ENCODE data around the gene SULF2.
"Not testable (repeated sequence)": the region's sequence is repeated elsewhere in the genome, so short reads cannot be mapped to it uniquely, and the experiment has no call there.

Gene SULF2

GRCh38 chr20:47794264-47794663 lies 9.0 kb upstream of the SULF2 start:
- not testable (repeated sequence) for H3K9me3 ChIP-seq (ENCODE audit: control insufficient read depth in 2 of 2, low read length in 2 of 2); H3K36me3 ChIP-seq (ENCODE audit: control insufficient read depth in 2 of 2, insufficient read depth in 2 of 2, low read length in 2 of 2); H3K27me3 ChIP-seq (ENCODE audit: control insufficient read depth in 2 of 2, insufficient read depth in 2 of 2, low read length in 2 of 2); H3K4me3 ChIP-seq (ENCODE audit: low read length in 2 of 2); H3K4me1 ChIP-seq (ENCODE audit: control insufficient read depth in 2 of 2, insufficient read depth in 2 of 2, low read length in 2 of 2); H3K27ac ChIP-seq (ENCODE audit: low read depth in 2 of 2, low read length in 2 of 2); H3K9ac ChIP-seq (ENCODE audit: low read depth in 1 of 2, low read length in 2 of 2)

- Histone ChIP-seq H3K9me3 (ENCODE audit: control insufficient read depth in 2 of 2, low read length in 2 of 2) (no peaks in the 10 kb centered on the region), H3K27ac (ENCODE audit: low read depth in 2 of 2, low read length in 2 of 2) (no peak overlapping the region), H3K4me1 (ENCODE audit: control insufficient read depth in 2 of 2, insufficient read depth in 2 of 2, low read length in 2 of 2) (peaks cover 0 to 5% of the 10 kb centered on the region in 2 donors), H3K36me3 (ENCODE audit: control insufficient read depth in 2 of 2, insufficient read depth in 2 of 2, low read length in 2 of 2) (no peaks in the 10 kb centered on the region), H3K9ac (ENCODE audit: low read depth in 1 of 2, low read length in 2 of 2) (no peak overlapping the region), H3K27me3 (ENCODE audit: control insufficient read depth in 2 of 2, insufficient read depth in 2 of 2, low read length in 2 of 2) (no peaks in the 10 kb centered on the region), H3K4me3 (ENCODE audit: low read length in 2 of 2) (no peak overlapping the region)
These were observed 6.8 kb upstream of the SULF2 start for GRCh38 chr20:47792021-47792618.

DNA sequence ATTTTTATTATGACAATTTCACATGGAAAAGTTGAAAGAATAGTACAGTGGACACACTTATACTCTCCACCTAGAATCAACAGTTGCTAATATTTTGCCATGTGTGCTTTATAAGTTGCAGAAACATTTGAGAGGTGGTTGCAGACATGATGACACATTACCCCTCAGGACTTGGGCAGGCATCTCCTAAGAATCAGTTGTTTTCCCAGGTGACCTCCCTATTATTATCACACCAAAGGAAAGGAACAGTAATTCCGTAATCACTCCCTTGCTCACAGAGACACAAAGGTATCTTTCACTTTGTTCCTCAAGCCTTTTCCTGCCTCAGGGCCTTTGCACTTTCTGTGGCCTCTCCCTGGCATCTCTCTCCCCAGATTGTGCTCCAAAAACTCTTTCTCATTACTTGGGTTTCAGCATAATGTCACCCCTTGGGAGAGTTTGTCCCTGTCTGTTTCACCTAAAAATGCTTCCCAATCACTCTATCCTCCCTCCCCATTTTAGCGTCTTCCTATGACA lies 5.9 kb upstream of the SULF2 start:
- Histone ChIP-seq H3K4me1 (ENCODE audit: control insufficient read depth in 2 of 2, insufficient read depth in 2 of 2, low read length in 2 of 2) (peaks cover 4 to 10% of the 10 kb centered on the region in 2 donors), H3K9me3 (ENCODE audit: control insufficient read depth in 2 of 2, low read length in 2 of 2) (no peaks in the 10 kb centered on the region), H3K27me3 (ENCODE audit: control insufficient read depth in 2 of 2, insufficient read depth in 2 of 2, low read length in 2 of 2) (no peaks in the 10 kb centered on the region), H3K4me3 (ENCODE audit: low read length in 2 of 2) (no peak overlapping the region), H3K36me3 (ENCODE audit: control insufficient read depth in 2 of 2, insufficient read depth in 2 of 2, low read length in 2 of 2) (no peaks in the 10 kb centered on the region), H3K9ac (ENCODE audit: low read depth in 1 of 2, low read length in 2 of 2) (no peak overlapping the region), H3K27ac (ENCODE audit: low read depth in 2 of 2, low read length in 2 of 2) (no peak overlapping the region)

DNA sequence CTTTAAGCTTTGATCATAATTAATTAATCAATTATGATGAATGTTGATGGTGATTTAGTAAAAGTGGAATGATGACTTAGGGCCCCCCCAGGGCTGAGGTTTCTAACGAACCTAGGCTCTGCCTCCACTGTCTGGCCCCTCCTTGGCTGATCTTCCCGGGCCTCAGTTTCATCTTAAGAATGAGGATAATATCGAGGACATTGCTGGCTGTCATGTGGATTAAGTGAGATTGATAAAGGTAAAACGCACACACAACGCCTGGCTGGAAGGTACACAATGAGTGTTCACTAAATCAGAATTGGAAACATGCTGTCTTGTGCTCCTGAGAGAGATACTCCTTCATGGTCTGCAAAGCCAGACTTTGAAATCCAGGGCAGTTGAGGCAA lies 5.3 kb upstream of the SULF2 start:
- Histone ChIP-seq H3K36me3 (ENCODE audit: control insufficient read depth in 2 of 2, insufficient read depth in 2 of 2, low read length in 2 of 2) (no peaks in the 10 kb centered on the region), H3K9me3 (ENCODE audit: control insufficient read depth in 2 of 2, low read length in 2 of 2) (no peaks in the 10 kb centered on the region), H3K27me3 (ENCODE audit: control insufficient read depth in 2 of 2, insufficient read depth in 2 of 2, low read length in 2 of 2) (no peaks in the 10 kb centered on the region), H3K27ac (ENCODE audit: low read depth in 2 of 2, low read length in 2 of 2) (no peak overlapping the region), H3K9ac (ENCODE audit: low read depth in 1 of 2, low read length in 2 of 2) (no peak overlapping the region), H3K4me3 (ENCODE audit: low read length in 2 of 2) (no peak overlapping the region), H3K4me1 (ENCODE audit: control insufficient read depth in 2 of 2, insufficient read depth in 2 of 2, low read length in 2 of 2) (peaks cover 7 to 14% of the 10 kb centered on the region in 2 donors)

DNA sequence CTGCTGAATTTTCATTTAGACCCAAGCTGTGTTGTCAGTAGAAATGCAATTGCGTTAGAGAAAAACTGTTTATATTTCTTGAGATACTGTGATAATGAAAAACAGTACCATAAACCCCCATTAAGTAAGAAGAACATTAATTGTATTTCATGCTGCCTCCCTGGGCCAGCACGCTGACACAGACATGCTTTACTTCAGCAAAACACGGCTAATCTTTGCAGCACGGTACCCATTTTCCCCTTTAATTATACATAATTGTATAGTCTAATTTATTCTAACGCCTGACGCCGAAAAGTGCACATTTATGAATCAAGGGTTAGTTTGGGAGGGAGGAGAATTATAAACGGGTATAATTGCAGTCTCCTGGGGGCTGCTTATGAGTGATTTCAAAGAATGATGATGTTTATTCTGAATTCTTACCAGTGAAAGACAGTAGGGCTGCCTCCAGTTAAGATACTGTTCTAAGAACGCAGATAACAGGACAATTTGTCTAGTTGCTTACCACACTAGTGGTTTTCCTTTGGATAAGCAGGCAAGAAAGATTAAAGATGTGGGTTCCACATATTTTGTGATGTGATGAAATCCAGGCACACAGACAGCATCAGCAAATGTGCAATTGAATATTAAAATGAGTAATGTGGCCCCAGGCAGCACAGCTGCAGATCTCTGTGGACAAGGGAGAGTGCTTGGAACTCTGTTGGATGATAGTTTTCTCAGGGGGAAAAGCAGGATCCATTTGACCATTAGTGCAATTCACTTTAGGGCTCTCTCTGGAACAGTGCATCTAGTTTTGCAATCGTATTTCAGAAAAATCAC lies 4.7 kb upstream of the SULF2 start:
- Histone ChIP-seq H3K27ac (ENCODE audit: low read depth in 2 of 2, low read length in 2 of 2) (no peak overlapping the region), H3K27me3 (ENCODE audit: control insufficient read depth in 2 of 2, insufficient read depth in 2 of 2, low read length in 2 of 2) (no peaks in the 10 kb centered on the region), H3K9ac (ENCODE audit: low read depth in 1 of 2, low read length in 2 of 2) (no peak overlapping the region), H3K9me3 (ENCODE audit: control insufficient read depth in 2 of 2, low read length in 2 of 2) (no peaks in the 10 kb centered on the region), H3K36me3 (ENCODE audit: control insufficient read depth in 2 of 2, insufficient read depth in 2 of 2, low read length in 2 of 2) (no peaks in the 10 kb centered on the region), H3K4me1 (ENCODE audit: control insufficient read depth in 2 of 2, insufficient read depth in 2 of 2, low read length in 2 of 2) (peaks cover 7 to 14% of the 10 kb centered on the region in 2 donors), H3K4me3 (ENCODE audit: low read length in 2 of 2) (no peak overlapping the region)

DNA sequence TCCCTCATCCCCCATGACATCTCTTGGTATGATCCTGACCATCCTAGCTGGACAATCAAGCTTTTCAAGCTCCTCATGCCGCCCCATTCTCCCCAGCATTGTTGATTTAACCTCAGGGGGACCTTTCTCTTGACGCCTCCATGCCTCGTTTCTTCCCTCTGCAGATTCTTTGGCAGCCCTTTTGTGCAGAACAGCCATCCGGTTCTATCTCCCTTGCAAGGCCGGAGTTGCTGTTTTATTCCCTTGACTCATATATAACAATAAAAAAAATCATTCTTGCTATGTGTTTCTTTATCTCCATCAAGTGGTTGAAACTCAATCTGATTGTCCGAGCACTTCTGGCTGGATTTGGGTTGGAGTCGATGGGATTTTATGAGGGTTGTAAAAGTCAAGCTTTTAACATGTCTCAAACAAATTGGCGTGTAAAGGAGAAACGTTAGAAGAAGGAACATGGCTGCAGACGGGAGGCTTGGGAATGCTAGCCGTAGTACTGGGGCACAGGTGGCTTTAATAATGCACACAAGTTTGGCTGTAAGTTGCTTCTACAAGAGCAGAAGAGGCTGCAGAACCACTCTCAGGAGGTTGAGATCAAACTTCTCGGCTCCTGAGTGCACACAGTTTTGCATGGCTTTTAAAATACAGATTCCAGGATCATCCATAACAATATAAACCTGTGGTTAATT lies 3.9 kb upstream of the SULF2 start:
- Histone ChIP-seq H3K4me1 (ENCODE audit: control insufficient read depth in 2 of 2, insufficient read depth in 2 of 2, low read length in 2 of 2) (peaks cover 12 to 17% of the 10 kb centered on the region in 2 donors), H3K27me3 (ENCODE audit: control insufficient read depth in 2 of 2, insufficient read depth in 2 of 2, low read length in 2 of 2) (no peaks in the 10 kb centered on the region), H3K9ac (ENCODE audit: low read depth in 1 of 2, low read length in 2 of 2) (no peak overlapping the region), H3K4me3 (ENCODE audit: low read length in 2 of 2) (no peak overlapping the region), H3K36me3 (ENCODE audit: control insufficient read depth in 2 of 2, insufficient read depth in 2 of 2, low read length in 2 of 2) (no peaks in the 10 kb centered on the region), H3K9me3 (ENCODE audit: control insufficient read depth in 2 of 2, low read length in 2 of 2) (no peaks in the 10 kb centered on the region), H3K27ac (ENCODE audit: low read depth in 2 of 2, low read length in 2 of 2) (no peak overlapping the region)

- no peak overlapping the region for H3K9ac ChIP-seq (ENCODE audit: low read depth in 1 of 2, low read length in 2 of 2)
- no peak overlapping the region for H3K4me3 ChIP-seq (ENCODE audit: low read length in 2 of 2)
- no peaks in the 10 kb centered on the region for H3K9me3 ChIP-seq (ENCODE audit: control insufficient read depth in 2 of 2, low read length in 2 of 2)
- H3K4me1 ChIP-seq (ENCODE audit: control insufficient read depth in 2 of 2, insufficient read depth in 2 of 2, low read length in 2 of 2) = peaks cover 17 to 22% of the 10 kb centered on the region in 2 donors
- no peak overlapping the region for H3K27ac ChIP-seq (ENCODE audit: low read depth in 2 of 2, low read length in 2 of 2)
- no peaks in the 10 kb centered on the region for H3K27me3 ChIP-seq (ENCODE audit: control insufficient read depth in 2 of 2, insufficient read depth in 2 of 2, low read length in 2 of 2)
- no peaks in the 10 kb centered on the region for H3K36me3 ChIP-seq (ENCODE audit: control insufficient read depth in 2 of 2, insufficient read depth in 2 of 2, low read length in 2 of 2)
These were observed 3.4 kb upstream of the SULF2 start for GRCh38 chr20:47788741-47789080.

GRCh38 chr20:47786765-47787107 lies 1.5 kb upstream of the SULF2 start:
- H3K36me3 ChIP-seq (ENCODE audit: control insufficient read depth in 2 of 2, insufficient read depth in 2 of 2, low read length in 2 of 2) = no peaks in the 10 kb centered on the region
- peak overlapping the region; percentile 81 to 86 for H3K27ac ChIP-seq (ENCODE audit: low read depth in 2 of 2, low read length in 2 of 2)
- no peaks in the 10 kb centered on the region for H3K27me3 ChIP-seq (ENCODE audit: control insufficient read depth in 2 of 2, insufficient read depth in 2 of 2, low read length in 2 of 2)
- H3K4me1 ChIP-seq (ENCODE audit: control insufficient read depth in 2 of 2, insufficient read depth in 2 of 2, low read length in 2 of 2) = peaks cover 20 to 24% of the 10 kb centered on the region in 2 donors
- peak overlapping the region in 1 of 2 donors; percentile 71 for H3K9ac ChIP-seq (ENCODE audit: low read depth in 1 of 2, low read length in 2 of 2)
- no peaks in the 10 kb centered on the region for H3K9me3 ChIP-seq (ENCODE audit: control insufficient read depth in 2 of 2, low read length in 2 of 2)
- H3K4me3 ChIP-seq (ENCODE audit: low read length in 2 of 2) = peak overlapping the region; percentile 75 to 81

GRCh38 chr20:47785854-47786764 lies 828 bp upstream of the SULF2 start:
- Histone ChIP-seq H3K27me3 (ENCODE audit: control insufficient read depth in 2 of 2, insufficient read depth in 2 of 2, low read length in 2 of 2) (no peaks in the 10 kb centered on the region), H3K27ac (ENCODE audit: low read depth in 2 of 2, low read length in 2 of 2) (peak overlapping the region; percentile 81 to 86), H3K9ac (ENCODE audit: low read depth in 1 of 2, low read length in 2 of 2) (peak overlapping the region; percentile 47 to 71), H3K4me1 (ENCODE audit: control insufficient read depth in 2 of 2, insufficient read depth in 2 of 2, low read length in 2 of 2) (peaks cover 20 to 24% of the 10 kb centered on the region in 2 donors), H3K36me3 (ENCODE audit: control insufficient read depth in 2 of 2, insufficient read depth in 2 of 2, low read length in 2 of 2) (no peaks in the 10 kb centered on the region), H3K4me3 (ENCODE audit: low read length in 2 of 2) (peak overlapping the region; percentile 75 to 81), H3K9me3 (ENCODE audit: control insufficient read depth in 2 of 2, low read length in 2 of 2) (no peaks in the 10 kb centered on the region)

Measured in mucosa of rectum (tissue), 2 donors.